Mesenchymal stem cell (in vitro differentiated cells and primary cell): Measurements from ENCODE around the gene ACOT6.
"Not testable (repeated sequence)": the region's sequence is repeated elsewhere in the genome, so short reads cannot be mapped to it uniquely, and the experiment has no call there.

Experiments
- DNase-seq: peaks from one replicate; pipeline ENCODE4 v3.0.0-alpha.2; 2013
- H2AFZ ChIP-seq: one replicate; pipeline ENCODE4 v1.6.1; 2013; ENCODE audit warnings: low read depth, mild to moderate bottlenecking, control low read depth, inconsistent platforms, low read length, moderate library complexity
- H2AK5ac ChIP-seq: 2 replicates; pipeline ENCODE4 v1.6.1; 2013; ENCODE audit warnings: low read length, moderate library complexity, mild to moderate bottlenecking, inconsistent platforms; ENCODE audit not compliant: severe bottlenecking
- H2BK120ac ChIP-seq: one replicate; pipeline ENCODE4 v1.6.1; 2013; ENCODE audit warnings: low read depth, mild to moderate bottlenecking, inconsistent platforms, low read length, moderate library complexity
- H2BK12ac ChIP-seq, 2 experiments: one replicate each; pipeline ENCODE4 v1.6.1; 2013; ENCODE audit warnings: inconsistent platforms in 2 of 2, low read length in 2 of 2, mild to moderate bottlenecking in 2 of 2, moderate library complexity in 2 of 2, control low read depth in 1 of 2
- H2BK15ac ChIP-seq: one replicate; pipeline ENCODE4 v1.6.1; 2013; ENCODE audit warnings: mild to moderate bottlenecking, low read depth, inconsistent platforms; ENCODE audit not compliant: poor library complexity, severe bottlenecking
- H2BK5ac ChIP-seq: 2 replicates; pipeline ENCODE4 v1.6.1; 2013; ENCODE audit warnings: low read depth, mild to moderate bottlenecking, low read length, control low read depth, inconsistent platforms; ENCODE audit not compliant: poor library complexity, severe bottlenecking
- H3K14ac ChIP-seq, 2 experiments: one replicate each; pipeline ENCODE4 v1.6.1; 2013; ENCODE audit warnings: inconsistent platforms in 2 of 2, low read length in 2 of 2, control low read depth in 1 of 2, mild to moderate bottlenecking in 1 of 2, moderate library complexity in 1 of 2
- H3K18ac ChIP-seq, 2 experiments: one replicate each; pipeline ENCODE4 v1.6.1; 2013; ENCODE audit warnings: inconsistent platforms in 2 of 2, low read length in 2 of 2, control low read depth in 1 of 2, low read depth in 1 of 2, mild to moderate bottlenecking in 1 of 2
- H3K23ac ChIP-seq, 2 experiments: one replicate each; pipeline ENCODE4 v1.6.1; 2013; ENCODE audit warnings: inconsistent platforms in 2 of 2, low read length in 2 of 2, mild to moderate bottlenecking in 2 of 2, moderate library complexity in 2 of 2, control low read depth in 1 of 2
- H3K27ac ChIP-seq: 2 replicates; pipeline ENCODE4 v1.5.1; 2013; ENCODE audit warnings: mild to moderate bottlenecking, moderate library complexity, low read length, control low read depth, inconsistent platforms; ENCODE audit not compliant: poor library complexity, severe bottlenecking
- H3K27me3 ChIP-seq, 2 experiments: 2 replicates each; pipeline versions ENCODE4 v1.6.1 to v1.7.0; 2013; ENCODE audit warnings: low read length in 2 of 2, mild to moderate bottlenecking in 2 of 2, moderate library complexity in 2 of 2, control low read depth in 1 of 2, inconsistent platforms in 1 of 2; ENCODE audit not compliant: control insufficient read depth in 1 of 2, insufficient read depth in 1 of 2
- H3K36me3 ChIP-seq, 2 experiments: 2 replicates each; pipeline versions ENCODE4 v1.6.1 to v1.7.0; 2013; ENCODE audit warnings: low read length in 2 of 2, control low read depth in 1 of 2, inconsistent platforms in 1 of 2, low read depth in 1 of 2, mild to moderate bottlenecking in 1 of 2; ENCODE audit not compliant: insufficient read depth in 2 of 2, control insufficient read depth in 1 of 2
- H3K4ac ChIP-seq, 2 experiments: one replicate each; pipeline ENCODE4 v1.6.1; 2013; ENCODE audit warnings: inconsistent platforms in 2 of 2, low read length in 2 of 2, mild to moderate bottlenecking in 2 of 2, moderate library complexity in 2 of 2, control low read depth in 1 of 2, low read depth in 1 of 2
- H3K4me1 ChIP-seq: 2 replicates; pipeline ENCODE4 v1.6.1; 2013; ENCODE audit warnings: low read depth, low read length, control low read depth; ENCODE audit not compliant: control insufficient read depth, insufficient read depth
- H3K4me2 ChIP-seq: 2 replicates; pipeline ENCODE4 v1.6.1; 2013; ENCODE audit warnings: low read length, mild to moderate bottlenecking, inconsistent platforms; ENCODE audit not compliant: poor library complexity, severe bottlenecking
- H3K4me3 ChIP-seq, 2 experiments: 2 replicates each; pipeline versions ENCODE4 v1.5.1 to v1.7.0; 2013; ENCODE audit warnings: low read length in 2 of 2, mild to moderate bottlenecking in 2 of 2, control low read depth in 1 of 2, low read depth in 1 of 2; ENCODE audit not compliant: insufficient read depth in 1 of 2
- H3K79me1 ChIP-seq: replicated peaks from 2 replicates; pipeline ENCODE4 v1.6.1; 2013; ENCODE audit warnings: mild to moderate bottlenecking, control low read depth, low read length, inconsistent platforms; ENCODE audit not compliant: poor library complexity, severe bottlenecking
- H3K9ac ChIP-seq: 2 replicates; pipeline ENCODE4 v1.7.0; 2013; ENCODE audit warnings: mild to moderate bottlenecking, low read length, moderate library complexity
- H3K9me3 ChIP-seq: 2 replicates; pipeline ENCODE4 v1.7.0; 2013; ENCODE audit warnings: mild to moderate bottlenecking, low read length; ENCODE audit not compliant: control insufficient read depth
- H4K8ac ChIP-seq: one replicate; pipeline ENCODE4 v1.6.1; 2013; ENCODE audit warnings: inconsistent platforms, mild to moderate bottlenecking, low read length, moderate library complexity
- H4K91ac ChIP-seq: one replicate; pipeline ENCODE4 v1.6.1; 2013; ENCODE audit warnings: mild to moderate bottlenecking, low read length, inconsistent platforms
- WGBS: methylation state at CpG from one replicate; pipeline ENCODE4 v1.1.7; 2013; ENCODE audit warnings: mixed read lengths; 5-methylcytosine and 5-hydroxymethylcytosine counted together

The ACOT6 gene

DNA sequence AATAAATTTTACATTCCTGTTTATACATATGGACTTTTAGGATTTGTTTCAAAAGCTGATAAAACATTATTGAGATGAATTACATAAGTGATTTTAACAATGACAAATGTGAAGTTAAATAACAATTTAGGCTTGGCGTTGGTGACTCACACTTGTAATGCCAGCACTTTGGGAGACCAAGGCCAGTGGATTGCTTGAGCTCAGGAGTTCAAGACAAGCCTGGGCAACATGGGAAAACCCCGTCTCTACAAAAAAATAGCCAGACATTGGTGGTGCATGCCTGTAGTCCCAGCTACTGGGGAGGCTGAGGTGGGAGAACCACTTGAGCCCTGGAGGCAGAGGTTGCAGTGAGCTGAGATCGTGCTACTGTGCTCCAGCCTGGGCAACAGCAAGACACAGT is 35.9 kb upstream of the ACOT6 start:
- Histone ChIP-seq H2BK12ac (no peak overlapping the region), H3K18ac (no peak overlapping the region), H4K8ac (no peak overlapping the region), H3K36me3 (peaks cover 0 to 12% of the 10 kb centered on the region in 2 experiments), H2BK5ac (no peak overlapping the region), H3K79me1 (no peaks in the 10 kb centered on the region), H3K4me3 (no peak overlapping the region), H2BK120ac (no peak overlapping the region), H3K9ac (no peak overlapping the region), H3K23ac (no peak overlapping the region), H3K14ac (no peak overlapping the region), H2AFZ (no peak overlapping the region), H3K4me1 (no peaks in the 10 kb centered on the region), H3K4ac (no peak overlapping the region), H2BK15ac (no peak overlapping the region), H3K9me3 (no peaks in the 10 kb centered on the region), H4K91ac (no peak overlapping the region), H3K4me2 (no peak overlapping the region), H2AK5ac (no peak overlapping the region), H3K27ac (no peak overlapping the region), H3K27me3 (no peaks in the 10 kb centered on the region)
- 90% methylated on average over 2 of the region's 3 CpGs for WGBS
- DNase-seq: peak; percentile 24

DNA sequence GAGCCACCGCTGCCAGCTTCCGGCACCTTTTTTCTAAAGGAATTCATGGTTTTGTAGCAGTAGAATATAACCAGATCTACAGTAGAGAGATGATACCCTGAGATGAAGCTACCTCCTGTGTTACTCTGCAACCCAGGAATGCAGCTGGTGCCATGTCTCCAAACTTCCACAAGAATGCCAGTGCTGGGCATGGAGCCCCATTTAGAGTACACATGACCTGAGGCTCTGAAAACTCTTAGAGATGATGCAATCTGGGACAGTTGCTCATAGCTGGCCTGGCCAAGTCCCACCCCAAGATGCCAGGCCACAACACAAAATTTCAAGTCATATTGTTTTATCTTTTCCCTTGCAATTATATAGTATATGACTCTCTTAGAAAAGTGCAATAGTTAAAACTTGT is 35.1 kb upstream of the ACOT6 start:
- H3K27ac ChIP-seq, H3K27me3 ChIP-seq, H2AFZ ChIP-seq, H2BK120ac ChIP-seq, H2AK5ac ChIP-seq, H3K18ac ChIP-seq, H3K9me3 ChIP-seq, H4K8ac ChIP-seq, H3K4me2 ChIP-seq, H2BK12ac ChIP-seq, H3K4me3 ChIP-seq, H3K4me1 ChIP-seq, H4K91ac ChIP-seq, DNase-seq, H3K14ac ChIP-seq, H3K23ac ChIP-seq, H2BK5ac ChIP-seq, H3K9ac ChIP-seq, H3K4ac ChIP-seq, H3K79me1 ChIP-seq, H2BK15ac ChIP-seq: not testable (repeated sequence)
- peaks cover 0 to 12% of the 10 kb centered on the region in 2 experiments for H3K36me3 ChIP-seq
- no CpG with 5 or more reads among the region's 2 CpGs for WGBS

DNA sequence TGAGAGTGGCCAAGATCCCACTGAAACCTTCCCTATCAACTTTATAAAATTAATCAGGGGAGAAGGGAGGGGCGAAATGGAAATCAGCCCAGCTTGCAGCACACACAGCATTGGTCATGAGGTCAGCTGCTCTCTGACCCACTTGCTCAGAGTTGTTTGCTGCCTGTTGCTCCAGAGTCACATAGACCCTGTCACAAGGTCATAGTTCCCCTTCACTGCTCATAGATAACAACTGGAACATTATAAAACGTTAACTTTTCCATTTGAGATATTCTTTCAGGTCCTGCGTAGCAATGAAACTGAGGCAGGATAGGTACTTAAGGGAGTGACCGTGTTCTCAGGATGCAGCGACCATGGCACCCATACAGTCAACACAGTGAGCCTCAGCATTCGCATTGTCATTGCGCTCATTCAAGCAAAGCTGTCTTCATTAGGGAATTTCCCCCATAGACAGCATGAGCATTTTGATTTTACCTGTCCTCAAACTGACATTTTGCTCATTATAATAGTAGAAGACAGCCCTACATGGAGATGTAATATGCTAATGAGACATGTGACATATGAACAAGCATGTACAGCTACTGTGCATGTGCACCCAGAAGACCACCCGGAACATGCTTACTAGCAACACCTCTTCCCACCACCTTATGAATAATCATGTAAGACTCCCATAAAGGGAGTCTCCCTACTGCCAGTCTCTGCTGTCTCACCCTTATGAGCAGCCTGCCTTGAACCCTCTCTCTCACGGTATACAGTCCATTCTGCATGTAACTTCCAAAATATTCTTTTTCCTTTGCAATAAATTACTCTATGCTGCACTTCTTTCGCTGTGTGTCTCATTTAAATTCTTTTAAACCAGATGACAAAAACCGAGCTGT is 30.0 kb upstream of the ACOT6 start:
- not testable (repeated sequence) for H3K9me3 ChIP-seq, H3K4me2 ChIP-seq, H3K4me3 ChIP-seq, H3K18ac ChIP-seq, H2AFZ ChIP-seq, H4K91ac ChIP-seq, H4K8ac ChIP-seq, H2BK120ac ChIP-seq, H3K9ac ChIP-seq, H2BK12ac ChIP-seq, H3K4ac ChIP-seq, H3K27me3 ChIP-seq, H3K23ac ChIP-seq, H3K79me1 ChIP-seq, H3K14ac ChIP-seq, H3K4me1 ChIP-seq, H3K27ac ChIP-seq, H2AK5ac ChIP-seq, H2BK5ac ChIP-seq, DNase-seq, H3K36me3 ChIP-seq, H2BK15ac ChIP-seq
- WGBS: 93% methylated on average over 7 of the region's 11 CpGs

DNA sequence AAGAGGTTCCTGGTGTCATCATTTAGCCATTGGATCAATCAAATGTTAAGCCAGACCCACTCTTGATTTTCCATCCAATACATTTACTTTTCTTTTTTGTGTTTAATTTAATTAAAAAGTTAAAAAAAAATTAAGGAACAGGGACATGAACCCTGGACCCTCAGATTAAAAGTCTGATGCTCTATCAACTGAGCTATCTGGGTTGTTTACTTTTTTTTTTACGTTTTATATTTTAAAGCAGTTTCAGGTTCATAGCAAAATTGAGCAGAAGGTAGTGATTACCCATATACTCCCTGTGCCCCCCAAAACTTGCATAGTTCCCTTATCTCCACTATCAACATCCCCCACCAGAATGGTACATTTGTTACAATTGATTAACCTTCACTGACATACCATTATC is 23.6 kb upstream of the ACOT6 start:
- H4K91ac ChIP-seq: no peak overlapping the region
- no peak overlapping the region for H2BK15ac ChIP-seq
- H3K4me3 ChIP-seq: no peak overlapping the region
- H2AK5ac ChIP-seq: no peak overlapping the region
- H2BK12ac ChIP-seq: no peak overlapping the region
- H3K4me1 ChIP-seq: peaks cover 2% of the 10 kb centered on the region
- peaks cover 0 to 3% of the 10 kb centered on the region in 2 experiments for H3K27me3 ChIP-seq
- H3K9me3 ChIP-seq: no peaks in the 10 kb centered on the region
- no peaks in the 10 kb centered on the region for H3K36me3 ChIP-seq
- H4K8ac ChIP-seq: no peak overlapping the region
- H3K18ac ChIP-seq: no peak overlapping the region
- no peak overlapping the region for H2BK120ac ChIP-seq
- no peak overlapping the region for H2BK5ac ChIP-seq
- H3K79me1 ChIP-seq: no peaks in the 10 kb centered on the region
- no peak overlapping the region for H3K4ac ChIP-seq
- H3K4me2 ChIP-seq: no peak overlapping the region
- no peak overlapping the region for H3K14ac ChIP-seq
- 100% methylated on average over 1 of the region's 1 CpG for WGBS
- no peak overlapping the region for H2AFZ ChIP-seq
- no peak overlapping the region for H3K9ac ChIP-seq
- DNase-seq: no peak
- H3K23ac ChIP-seq: no peak overlapping the region
- H3K27ac ChIP-seq: no peak overlapping the region
